DOHH2 (cell line): ENCODE data around the gene ERI2.

Experiments
- H3F3A ChIP-seq: fragments of 200-600 bp; sonication (generic), shearing (Covaris generic); 2 replicates; pipeline ENCODE4 v1.6.0; 2016; ENCODE audit warnings: antibody characterized with exemption, mild to moderate bottlenecking; ENCODE audit not compliant: control insufficient read depth, insufficient read depth
- H3K27ac ChIP-seq: fragments of 200-600 bp; sonication (generic); 2 replicates; pipeline ENCODE4 v1.5.1; 2014; ENCODE audit warnings: low read depth, mild to moderate bottlenecking, low read length, moderate library complexity
- H3K27me3 ChIP-seq: fragments of 200-600 bp; sonication (generic); 2 replicates; pipeline ENCODE4 v1.6.1; 2014; ENCODE audit warnings: mild to moderate bottlenecking, low read length, mixed read lengths; ENCODE audit not compliant: control insufficient read depth
- H3K36me3 ChIP-seq: fragments of 200-600 bp; sonication (generic); 2 replicates; pipeline ENCODE4 v1.6.1; 2014; ENCODE audit warnings: mild to moderate bottlenecking, low read length, moderate library complexity, mixed read lengths; ENCODE audit not compliant: control insufficient read depth
- H3K4me1 ChIP-seq: fragments of 200-600 bp; sonication (generic); 2 replicates; pipeline ENCODE4 v1.6.1; 2014; ENCODE audit warnings: mild to moderate bottlenecking, low read length, mixed read lengths; ENCODE audit not compliant: control insufficient read depth
- H3K4me2 ChIP-seq: fragments of 200-600 bp; sonication (generic); 2 replicates; pipeline ENCODE4 v1.6.0; 2014; ENCODE audit warnings: mild to moderate bottlenecking, low read length, moderate library complexity
- H3K4me3 ChIP-seq: fragments of 200-600 bp; sonication (generic); 2 replicates; pipeline ENCODE4 v1.5.1; 2014; ENCODE audit warnings: mild to moderate bottlenecking, low read length, mixed read lengths
- H3K79me2 ChIP-seq: fragments of 200-600 bp; sonication (generic); 2 replicates; pipeline ENCODE4 v1.6.1; 2014; ENCODE audit warnings: mild to moderate bottlenecking, low read length, mixed read lengths; ENCODE audit not compliant: control insufficient read depth
- H3K9me2 ChIP-seq: fragments of 200-600 bp; sonication (generic); replicated peaks from 2 replicates; pipeline ENCODE4 v1.6.1; 2014; ENCODE audit warnings: mild to moderate bottlenecking, low read length, mixed read lengths; ENCODE audit not compliant: control insufficient read depth
- H3K9me3 ChIP-seq: fragments of 200-600 bp; sonication (generic); 2 replicates; pipeline ENCODE4 v1.6.1; 2014; ENCODE audit warnings: antibody characterized with exemption, low read length, mixed read lengths; ENCODE audit not compliant: control insufficient read depth, insufficient read depth
- H4K20me1 ChIP-seq: fragments of 200-600 bp; sonication (generic); 2 replicates; pipeline ENCODE4 v1.6.0; 2014; ENCODE audit warnings: low read depth, mild to moderate bottlenecking, antibody characterized with exemption, low read length, moderate library complexity; ENCODE audit not compliant: control insufficient read depth, insufficient read depth
- CTCF ChIP-seq: fragments of 200-600 bp; sonication (generic); IDR thresholded peaks from one replicate; pipeline ENCODE4 v1.5.1; 2014; ENCODE audit warnings: antibody characterized with exemption, mild to moderate bottlenecking, low read depth, low read length; ENCODE audit not compliant: poor library complexity, severe bottlenecking
- EZH2phosphoT487 ChIP-seq: fragments of 200-600 bp; sonication (generic); IDR thresholded peaks from 2 replicates; pipeline ENCODE4 v1.6.1; 2017; ENCODE audit warnings: borderline replicate concordance, mild to moderate bottlenecking, antibody characterized with exemption, low read length, moderate library complexity, mixed read lengths

The ERI2 gene

GRCh38 chr16:20746461-20746860 lies 59.8 kb downstream of the ERI2 start:
- TF ChIP-seq CTCF (no peak), EZH2phosphoT487 (no peak)
- H4K20me1 ChIP-seq, result no peaks in the 10 kb centered on the region
- no peak overlapping the region for H3K4me2 ChIP-seq
- H3K4me3 ChIP-seq, result no peak overlapping the region
- H3K4me1 ChIP-seq, result peaks cover 4% of the 10 kb centered on the region; the same call in 1 of the 2 replicates
- no peak overlapping the region for H3K27ac ChIP-seq
- H3F3A ChIP-seq, result no peaks in the 10 kb centered on the region
- peaks cover 9% of the 10 kb centered on the region for H3K9me3 ChIP-seq
- H3K36me3 ChIP-seq, result no peaks in the 10 kb centered on the region
- peaks cover 2% of the 10 kb centered on the region for H3K79me2 ChIP-seq
- no peaks in the 10 kb centered on the region for H3K9me2 ChIP-seq
- peaks cover 1% of the 10 kb centered on the region for H3K27me3 ChIP-seq
